ENCODE measurements around the gene MLST8. TPM values are rescaled to one million over a fixed set of nuclear protein-coding genes. Genes with fewer than 3 reads are reported as not detected.

MLST8 gene
- total and polyA plus RNA-seq, 12 donors, result 19.3 to 43.1 (median 24.7) TPM

- ATAC-seq (no peak), DNase-seq (no peak)
- peaks cover 0 to 3% (median 0%) of the 10 kb centered on the region in 7 donors for H3K27me3 ChIP-seq
- H3K36me3 ChIP-seq, result peaks cover 0 to 84% (median 33%) of the 10 kb centered on the region in 9 donors
- H3K27ac ChIP-seq, result no peak overlapping the region
- intact Hi-C loops (cut with DNase I), result no loop called here
- TF ChIP-seq CTCF (IDR thresholded peaks at IDR 0.05), result no peak
- H3K4me3 ChIP-seq, result no peak overlapping the region
- H3K9me3 ChIP-seq, result no peaks in the 10 kb centered on the region
- peaks cover 0 to 5% (median 0%) of the 10 kb centered on the region in 9 donors for H3K4me1 ChIP-seq
- whole genome bisulfite sequencing, 2 donors, result 90 to 91% methylated on average over 21 of the region's 21 CpGs
These were observed 30.7 kb upstream of the MLST8 start for GRCh38 chr16:2174396-2175131.

GRCh38 chr16:2175454-2175853 is 29.8 kb upstream of the MLST8 start:
- Histone ChIP-seq H3K27ac (no peak overlapping the region), H3K27me3 (peaks cover 0 to 3% (median 0%) of the 10 kb centered on the region in 7 donors), H3K36me3 (peaks cover 0 to 77% (median 33%) of the 10 kb centered on the region in 9 donors), H3K4me3 (no peak overlapping the region), H3K9me3 (no peaks in the 10 kb centered on the region), H3K4me1 (no peaks in the 10 kb centered on the region)
- WGBS, 2 donors, result 89 to 95% methylated on average over 10 of the region's 10 CpGs
- intact Hi-C loops (cut with DNase I), result no loop called here
- no peak for TF ChIP-seq CTCF (IDR thresholded peaks at IDR 0.05)
- no peak for ATAC-seq
- no peak for DNase-seq

DNA sequence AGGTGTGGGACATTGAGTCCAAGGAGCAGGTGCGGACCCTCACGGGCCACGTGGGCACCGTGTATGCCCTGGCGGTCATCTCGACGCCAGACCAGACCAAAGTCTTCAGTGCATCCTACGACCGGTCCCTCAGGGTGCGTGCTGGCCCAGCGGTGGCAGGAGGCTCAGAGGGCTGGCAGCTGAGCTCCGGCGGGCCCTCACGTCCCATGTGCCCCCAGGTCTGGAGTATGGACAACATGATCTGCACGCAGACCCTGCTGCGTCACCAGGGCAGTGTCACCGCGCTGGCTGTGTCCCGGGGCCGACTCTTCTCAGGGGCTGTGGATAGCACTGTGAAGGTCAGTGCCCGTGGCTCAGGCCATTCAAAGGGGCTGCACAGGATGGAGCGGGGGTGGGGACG is 29.2 kb upstream of the MLST8 start:
- intact Hi-C loops (cut with DNase I), result no loop called here
- H3K4me3 ChIP-seq, result no peak overlapping the region
- TF ChIP-seq CTCF (IDR thresholded peaks at IDR 0.05), result no peak
- H3K36me3 ChIP-seq, result peaks cover 0 to 71% (median 33%) of the 10 kb centered on the region in 9 donors
- peaks cover 0 to 3% (median 0%) of the 10 kb centered on the region in 7 donors for H3K27me3 ChIP-seq
- 95% methylated on average over 23 of the region's 23 CpGs for WGBS, 2 donors
- H3K4me1 ChIP-seq, result no peaks in the 10 kb centered on the region
- H3K27ac ChIP-seq, result no peak overlapping the region
- DNase-seq (no peak), ATAC-seq (no peak)
- H3K9me3 ChIP-seq, result no peaks in the 10 kb centered on the region

GRCh38 chr16:2177101-2177500 is 28.2 kb upstream of the MLST8 start:
- H3K36me3 ChIP-seq, result peaks cover 0 to 60% (median 31%) of the 10 kb centered on the region in 9 donors
- peaks cover 0 to 3% (median 0%) of the 10 kb centered on the region in 7 donors for H3K27me3 ChIP-seq
- no peak for DNase-seq
- 91 to 92% methylated on average over 18 of the region's 18 CpGs for WGBS, 2 donors
- H3K27ac ChIP-seq, result no peak overlapping the region
- H3K4me1 ChIP-seq, result no peaks in the 10 kb centered on the region
- H3K9me3 ChIP-seq, result no peaks in the 10 kb centered on the region
- intact Hi-C loops (cut with DNase I), result no loop called here
- no peak overlapping the region for H3K4me3 ChIP-seq
- no peak for ATAC-seq
- TF ChIP-seq CTCF (IDR thresholded peaks at IDR 0.05), result no peak
